GM20431 (cell line): ENCODE measurements around the gene EPB41L4A.
"Not testable (repeated sequence)": the region's sequence is repeated elsewhere in the genome, so short reads cannot be mapped to it uniquely, and the experiment has no call there.

ENCODE experiments used
- in situ Hi-C: fragments of 300-500 bp; cut with MseI, MboI; formaldehyde crosslinking; loops from one replicate; pipeline ENCODE4 v1.15.0; 2020; ENCODE audit warnings: low sequenced_read_pairs; ENCODE audit not compliant: unreplicated experiment

Gene EPB41L4A

GRCh38 chr5:112403069-112403468 lies 16.0 kb downstream of the EPB41L4A start:
- in situ Hi-C loops, result no loop called here

GRCh38 chr5:112401924-112402323 lies 17.2 kb downstream of the EPB41L4A start:
- in situ Hi-C loops, result no loop called here

GRCh38 chr5:112397690-112398089 lies 21.4 kb downstream of the EPB41L4A start:
- in situ Hi-C loops, result no loop called here

GRCh38 chr5:112396430-112396829 lies 22.6 kb downstream of the EPB41L4A start:
- in situ Hi-C loops, result no loop called here

GRCh38 chr5:112395299-112395698 lies 23.8 kb downstream of the EPB41L4A start:
- in situ Hi-C loops, result not testable (repeated sequence)

GRCh38 chr5:112390327-112390726 lies 28.8 kb downstream of the EPB41L4A start:
- in situ Hi-C loops, result no loop called here

GRCh38 chr5:112388739-112389138 lies 30.3 kb downstream of the EPB41L4A start:
- in situ Hi-C loops, result no loop called here

GRCh38 chr5:112388074-112388473 lies 31.0 kb downstream of the EPB41L4A start:
- in situ Hi-C loops, result no loop called here

GRCh38 chr5:112386766-112387165 lies 32.3 kb downstream of the EPB41L4A start:
- in situ Hi-C loops, result no loop called here

- in situ Hi-C loops, result no loop called here
These were observed 33.1 kb downstream of the EPB41L4A start for GRCh38 chr5:112385969-112386368.

- in situ Hi-C loops, result no loop called here
These were observed 33.5 kb downstream of the EPB41L4A start for GRCh38 chr5:112385566-112385965.

GRCh38 chr5:112384523-112384922 lies 34.6 kb downstream of the EPB41L4A start:
- in situ Hi-C loops, result no loop called here

- in situ Hi-C loops, result no loop called here
These were observed 36.2 kb downstream of the EPB41L4A start for GRCh38 chr5:112382886-112383285.

GRCh38 chr5:112381521-112381920 lies 37.6 kb downstream of the EPB41L4A start:
- in situ Hi-C loops, result no loop called here

- in situ Hi-C loops, result no loop called here
These were observed 39.3 kb downstream of the EPB41L4A start for GRCh38 chr5:112379542-112380325.

- in situ Hi-C loops, result no loop called here
These were observed 44.3 kb downstream of the EPB41L4A start for GRCh38 chr5:112374818-112375217.

GRCh38 chr5:112374356-112374755 lies 44.7 kb downstream of the EPB41L4A start:
- in situ Hi-C loops, result no loop called here

- in situ Hi-C loops, result no loop called here
These were observed 45.2 kb downstream of the EPB41L4A start for GRCh38 chr5:112373885-112374284.

GRCh38 chr5:112372543-112372942 lies 46.5 kb downstream of the EPB41L4A start:
- in situ Hi-C loops, result no loop called here

- in situ Hi-C loops, result no loop called here
These were observed 48.0 kb downstream of the EPB41L4A start for GRCh38 chr5:112371067-112371466.

GRCh38 chr5:112367400-112367799 lies 51.7 kb downstream of the EPB41L4A start:
- in situ Hi-C loops, result no loop called here

GRCh38 chr5:112366987-112367386 lies 52.1 kb downstream of the EPB41L4A start:
- in situ Hi-C loops, result no loop called here
